Measurements from ENCODE around the gene PPP1R13B. TPM values are rescaled to one million over a fixed set of nuclear protein-coding genes. Genes with fewer than 3 reads are reported as not detected.

PPP1R13B gene
- polyA plus RNA-seq, 1 of the 3 experiments (the other 2 are of a cell fraction), result 5.7 TPM

- DNase-seq, result no peak
- H3K27ac ChIP-seq (ENCODE audit: low read depth in 2 of 2, low read length in 1 of 2), result no peak overlapping the region; a peak in 1 of 4 replicates
- H3K27me3 ChIP-seq (ENCODE audit: insufficient read depth), result no peaks in the 10 kb centered on the region
- H3K4me3 ChIP-seq (ENCODE audit: low read depth in 2 of 2, low read length in 1 of 2), result no peak overlapping the region
- peaks cover 22 to 72% of the 10 kb centered on the region in 2 experiments for H3K36me3 ChIP-seq (replicated peaks in 1 of 2; ENCODE audit: control insufficient read depth in 1 of 2, insufficient read depth in 2 of 2, low read length in 1 of 2)
- H3F3A ChIP-seq (replicated peaks; ENCODE audit: insufficient read depth), result peaks cover 16% of the 10 kb centered on the region
- peaks cover 0 to 42% of the 10 kb centered on the region in 2 experiments; a peak in 1 of 4 replicates for H3K4me1 ChIP-seq (ENCODE audit: control insufficient read depth in 1 of 2, insufficient read depth in 2 of 2, low read depth in 1 of 2, low read length in 1 of 2)
- WGBS (ENCODE audit: low lambda C conversion rate), result 92% methylated on average over 7 of the region's 14 CpGs
- POLR2A ChIA-PET, result interaction anchor here (1.4 kb wide), 1 partner anchor 18 kb away, joined by 4 read pairs; the partner anchor contains the start of genes XRCC3 and ZFYVE21
- H3K9me2 ChIP-seq, result no peaks in the 10 kb centered on the region
- H3K79me2 ChIP-seq (ENCODE audit: insufficient read depth), result peaks cover 29% of the 10 kb centered on the region
- no peak overlapping the region for H3K4me2 ChIP-seq
- no peaks in the 10 kb centered on the region for H3K9me3 ChIP-seq
- TF ChIP-seq JUND (IDR thresholded peaks at IDR 0.05) (no peak), GABPA (IDR thresholded peaks at IDR 0.05; ENCODE audit: low read depth) (no peak), TAF1 (IDR thresholded peaks at IDR 0.05; ENCODE audit: borderline replicate concordance, low read depth, low read length) (no peak), SMC3 (IDR thresholded peaks at IDR 0.05; ENCODE audit: low read depth, low read length) (no peak), RCOR1 (IDR thresholded peaks at IDR 0.05; ENCODE audit: low read length) (no peak), RXRA (IDR thresholded peaks at IDR 0.05; ENCODE audit: borderline replicate concordance, low read depth) (no peak), GATA2 (CRISPR knock-in tag; IDR thresholded peaks at IDR 0.05) (no peak), CHD2 (IDR thresholded peaks at IDR 0.05; ENCODE audit: low read length, partially characterized antibody) (no peak), MXI1 (IDR thresholded peaks at IDR 0.05; ENCODE audit: low read depth, low read length) (no peak), FOXM1 (IDR thresholded peaks at IDR 0.05; ENCODE audit: low read depth) (no peak), TCF12 (IDR thresholded peaks at IDR 0.05) (no peak), MEF2A (IDR thresholded peaks at IDR 0.05; ENCODE audit: borderline replicate concordance, low read depth) (no peak), NFIC (IDR thresholded peaks at IDR 0.05; ENCODE audit: borderline replicate concordance) (no peak)
- TF ChIP-seq, protein P1, sequence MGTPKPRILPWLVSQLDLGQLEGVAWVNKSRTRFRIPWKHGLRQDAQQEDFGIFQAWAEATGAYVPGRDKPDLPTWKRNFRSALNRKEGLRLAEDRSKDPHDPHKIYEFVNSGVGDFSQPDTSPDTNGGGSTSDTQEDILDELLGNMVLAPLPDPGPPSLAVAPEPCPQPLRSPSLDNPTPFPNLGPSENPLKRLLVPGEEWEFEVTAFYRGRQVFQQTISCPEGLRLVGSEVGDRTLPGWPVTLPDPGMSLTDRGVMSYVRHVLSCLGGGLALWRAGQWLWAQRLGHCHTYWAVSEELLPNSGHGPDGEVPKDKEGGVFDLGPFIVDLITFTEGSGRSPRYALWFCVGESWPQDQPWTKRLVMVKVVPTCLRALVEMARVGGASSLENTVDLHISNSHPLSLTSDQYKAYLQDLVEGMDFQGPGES (IDR thresholded peaks at IDR 0.05; ENCODE audit: low read depth, low read length), result no peak
- TF ChIP-seq, protein P2, sequence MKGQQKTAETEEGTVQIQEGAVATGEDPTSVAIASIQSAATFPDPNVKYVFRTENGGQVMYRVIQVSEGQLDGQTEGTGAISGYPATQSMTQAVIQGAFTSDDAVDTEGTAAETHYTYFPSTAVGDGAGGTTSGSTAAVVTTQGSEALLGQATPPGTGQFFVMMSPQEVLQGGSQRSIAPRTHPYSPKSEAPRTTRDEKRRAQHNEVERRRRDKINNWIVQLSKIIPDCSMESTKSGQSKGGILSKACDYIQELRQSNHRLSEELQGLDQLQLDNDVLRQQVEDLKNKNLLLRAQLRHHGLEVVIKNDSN (IDR thresholded peaks at IDR 0.05; ENCODE audit: borderline replicate concordance, low read depth), result no peak
- H4K20me1 ChIP-seq (ENCODE audit: insufficient read depth), result peaks cover 15% of the 10 kb centered on the region
- H3K9ac ChIP-seq, result no peak overlapping the region
- H2AFZ ChIP-seq (ENCODE audit: low read depth), result no peak overlapping the region
- CTCF ChIA-PET, result interaction anchor here (1.7 kb wide), 1 partner anchor 18 kb away, joined by 8 read pairs; no protein-coding TSS in a partner anchor
Measured at GRCh38 chr14:103697603-103698379, 149.6 kb downstream of the PPP1R13B start.

DNA sequence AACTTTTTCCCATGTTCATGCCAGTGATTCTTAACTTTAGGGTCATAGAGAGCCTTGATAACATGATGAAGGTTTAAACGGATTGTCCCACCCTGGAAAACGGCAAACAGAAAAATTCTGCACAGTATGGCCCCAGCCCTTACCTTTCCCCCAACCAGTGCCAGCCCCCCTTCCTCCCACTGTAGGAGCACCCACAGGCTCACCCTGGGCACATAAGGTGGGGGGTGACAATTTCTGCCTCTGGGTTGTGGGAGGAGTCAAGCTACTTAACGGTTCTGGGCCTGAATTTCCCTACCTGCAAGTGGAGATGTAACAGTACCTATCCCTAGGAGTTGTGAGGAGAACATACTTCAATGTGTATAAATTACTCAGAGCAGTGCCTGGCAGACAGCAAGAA, 150.2 kb downstream of the PPP1R13B start:
- TF ChIP-seq ZBTB33 (IDR thresholded peaks at IDR 0.05; ENCODE audit: borderline replicate concordance, low read depth), result no peak
- no peak overlapping the region for H3K4me3 ChIP-seq (ENCODE audit: low read depth in 2 of 2, low read length in 1 of 2)
- no peak overlapping the region for H3K4me2 ChIP-seq
- H3K79me2 ChIP-seq (ENCODE audit: insufficient read depth), result peaks cover 32% of the 10 kb centered on the region
- ChIA-PET POLR2A (interaction anchor here (1.4 kb wide), 1 partner anchor 18 kb away, joined by 4 read pairs; the partner anchor contains the start of genes XRCC3 and ZFYVE21), CTCF (interaction anchor here (1.7 kb wide), 1 partner anchor 17 kb away, joined by 8 read pairs; no protein-coding TSS in a partner anchor)
- H4K20me1 ChIP-seq (ENCODE audit: insufficient read depth), result peaks cover 15% of the 10 kb centered on the region
- peaks cover 0 to 39% of the 10 kb centered on the region in 2 experiments; a peak in 1 of 4 replicates for H3K4me1 ChIP-seq (ENCODE audit: control insufficient read depth in 1 of 2, insufficient read depth in 2 of 2, low read depth in 1 of 2, low read length in 1 of 2)
- 86% methylated on average over 3 of the region's 3 CpGs for WGBS (ENCODE audit: low lambda C conversion rate)
- no peaks in the 10 kb centered on the region for H3K9me2 ChIP-seq
- H3K36me3 ChIP-seq (replicated peaks in 1 of 2; ENCODE audit: control insufficient read depth in 1 of 2, insufficient read depth in 2 of 2, low read length in 1 of 2), result peaks cover 27 to 70% of the 10 kb centered on the region in 2 experiments
- peaks cover 16% of the 10 kb centered on the region for H3F3A ChIP-seq (replicated peaks; ENCODE audit: insufficient read depth)
- no peak for DNase-seq
- no peaks in the 10 kb centered on the region for H3K27me3 ChIP-seq (ENCODE audit: insufficient read depth)
- H3K9me3 ChIP-seq, result no peaks in the 10 kb centered on the region
- H3K27ac ChIP-seq (ENCODE audit: low read depth in 2 of 2, low read length in 1 of 2), result peak overlapping the region in 1 of 2 experiments; percentile 45; a peak in 1 of 4 replicates
- no peak overlapping the region for H3K9ac ChIP-seq
- H2AFZ ChIP-seq (ENCODE audit: low read depth), result no peak overlapping the region
